Lower lobe of right lung (tissue), 2 donors: Measurements from ENCODE around the gene TMEM250. TPM values are rescaled to one million over a fixed set of nuclear protein-coding genes. Genes with fewer than 3 reads are reported as not detected.

Experiments used
- ATAC-seq, 2 donors: fragments of 200-7000 bp; cut with Tn5 transposase; one replicate each; pipeline ENCODE4 v1.9.1; 2020 to 2022; ENCODE audit warnings: mild to moderate bottlenecking in 2 of 2, moderate library complexity in 2 of 2
- DNase-seq: peaks from one replicate; pipeline ENCODE4 v3.0.0-alpha.2; 2020
- H3K27ac ChIP-seq: fragments of 200-600 bp; one replicate; pipeline ENCODE4 v1.8.0; 2022
- H3K27me3 ChIP-seq: fragments of 200-600 bp; one replicate; pipeline ENCODE4 v1.8.0; 2022; ENCODE audit warnings: low read depth
- H3K36me3 ChIP-seq: fragments of 200-600 bp; one replicate; pipeline ENCODE4 v1.8.0; 2022; ENCODE audit warnings: mild to moderate bottlenecking
- H3K4me1 ChIP-seq: fragments of 200-600 bp; one replicate; pipeline ENCODE4 v1.8.0; 2022
- H3K4me3 ChIP-seq: fragments of 200-600 bp; one replicate; pipeline ENCODE4 v1.8.0; 2022; ENCODE audit warnings: mild to moderate bottlenecking
- H3K9me3 ChIP-seq: fragments of 200-600 bp; one replicate; pipeline ENCODE4 v1.8.0; 2022
- CTCF ChIP-seq: fragments of 200-600 bp; IDR thresholded peaks from one replicate; pipeline ENCODE4 v1.8.0; 2022; ENCODE audit warnings: antibody characterized with exemption, mild to moderate bottlenecking
- intact Hi-C: fragments of 100-400 bp; cut with DNase I; formaldehyde crosslinking; loops from one replicate; pipeline ENCODE4 v1.11.0; 2022
- total RNA-seq: library from RNA; stranded (reverse); fragmentation: NEBNext Ultra II Directional; extraction: Animal tissue kit (Norgen Biotek cat#: 25700); gene quantifications from one replicate; pipeline ENCODE4 v1.2.1, GENCODE V29; 2021
- donor health status: DM: no; HTN: yes; CAD: no; lungs with severe emphysema.

TMEM250 gene
- total RNA-seq, 1 donor from 2014 or later, result 31.2 TPM

- H3K4me3 ChIP-seq, result no peak overlapping the region
- no peak overlapping the region for H3K27ac ChIP-seq
- H3K27me3 ChIP-seq, result no peaks in the 10 kb centered on the region
- intact Hi-C loops, result no loop called here
- peaks cover 6% of the 10 kb centered on the region for H3K36me3 ChIP-seq
- DNase-seq (no peak), ATAC-seq (no peak)
- peaks cover 53% of the 10 kb centered on the region for H3K4me1 ChIP-seq
- no peaks in the 10 kb centered on the region for H3K9me3 ChIP-seq
- no peak for TF ChIP-seq CTCF
These were observed 40.7 kb downstream of the TMEM250 start for GRCh38 chr9:136078024-136078423.

GRCh38 chr9:136077491-136077890 lies 41.2 kb downstream of the TMEM250 start:
- TF ChIP-seq CTCF, result no peak
- H3K36me3 ChIP-seq, result peaks cover 6% of the 10 kb centered on the region
- no peaks in the 10 kb centered on the region for H3K9me3 ChIP-seq
- ATAC-seq (no peak), DNase-seq (no peak)
- H3K4me3 ChIP-seq, result no peak overlapping the region
- no peak overlapping the region for H3K27ac ChIP-seq
- intact Hi-C loops, result no loop called here
- peaks cover 51% of the 10 kb centered on the region for H3K4me1 ChIP-seq
- H3K27me3 ChIP-seq, result no peaks in the 10 kb centered on the region

GRCh38 chr9:136075881-136076678 lies 42.6 kb downstream of the TMEM250 start:
- Histone ChIP-seq H3K36me3 (peaks cover 6% of the 10 kb centered on the region), H3K9me3 (no peaks in the 10 kb centered on the region), H3K27me3 (no peaks in the 10 kb centered on the region), H3K4me3 (peak overlapping the region; percentile 10), H3K4me1 (peaks cover 37% of the 10 kb centered on the region), H3K27ac (peak overlapping the region; percentile 41)
- ATAC-seq (peak; percentile 18 to 53), DNase-seq (peak; percentile 64)
- intact Hi-C loops, result no loop called here
- TF ChIP-seq CTCF, result no peak

- H3K27me3 ChIP-seq, result no peaks in the 10 kb centered on the region
- peak overlapping the region; percentile 10 for H3K4me3 ChIP-seq
- DNase-seq, result peak; percentile 39
- no peaks in the 10 kb centered on the region for H3K9me3 ChIP-seq
- intact Hi-C loops, result no loop called here
- H3K36me3 ChIP-seq, result peaks cover 6% of the 10 kb centered on the region
- no peak for TF ChIP-seq CTCF
- H3K4me1 ChIP-seq, result peaks cover 32% of the 10 kb centered on the region
- H3K27ac ChIP-seq, result peak overlapping the region; percentile 41
- ATAC-seq, result peak in 1 of 2 donors; percentile 20
These were observed 43.4 kb downstream of the TMEM250 start for GRCh38 chr9:136075134-136075841.

- peak; percentile 26 for DNase-seq
These were observed 44.0 kb downstream of the TMEM250 start for GRCh38 chr9:136074706-136075105.

More at GRCh38 chr9:136074706-136075105, 44.0 kb downstream of the TMEM250 start:
- Histone ChIP-seq H3K36me3 (peaks cover 6% of the 10 kb centered on the region), H3K4me1 (peaks cover 27% of the 10 kb centered on the region), H3K27me3 (no peaks in the 10 kb centered on the region), H3K4me3 (no peak overlapping the region), H3K27ac (no peak overlapping the region), H3K9me3 (no peaks in the 10 kb centered on the region)
- no peak for TF ChIP-seq CTCF
- no peak for ATAC-seq
- intact Hi-C loops, result no loop called here

Other genes starting within 250 kb of the TMEM250 start
- 34.4 TPM for gene CAMSAP1, start 211.3 kb downstream of the TMEM250 start, total RNA-seq
- 40.3 TPM for gene UBAC1, start 157.5 kb downstream of the TMEM250 start, total RNA-seq
- 27.0 TPM for gene NACC2, start 23.6 kb downstream of the TMEM250 start, total RNA-seq
- not detected for gene LHX3, start 86.3 kb upstream of the TMEM250 start, total RNA-seq
- gene QSOX2, start 126.9 kb upstream of the TMEM250 start, total RNA-seq, result 10.5 TPM
- 6.6 TPM for gene CCDC187, start 185.2 kb upstream of the TMEM250 start, total RNA-seq
- 19.2 TPM for gene GPSM1, start 208.7 kb upstream of the TMEM250 start, total RNA-seq
- gene DNLZ, start 244.9 kb upstream of the TMEM250 start, total RNA-seq, result 12.9 TPM